ENCODE measurements around the gene AADACL3. TPM values are rescaled to one million over a fixed set of nuclear protein-coding genes. Genes with fewer than 3 reads are reported as not detected.

The AADACL3 gene
- polyA plus RNA-seq, 3 donors, result 0.04 TPM; not detected in 2

Other genes starting within 250 kb of the AADACL3 start
- 100 to 1,000 TPM in 1 of 3 donors, 10 to 100 TPM in 2; 92.1 to 173 (median 96.7) TPM for gene DHRS3, start 97.9 kb upstream of the AADACL3 start, polyA plus RNA-seq
- 1 to 10 TPM in 1 of 3 donors, not detected in 2; 1.2 TPM for gene AADACL4, start 72.0 kb upstream of the AADACL3 start, polyA plus RNA-seq
- under 1 TPM in 2 of 3 donors, not detected in 1; 0.03 to 0.11 TPM for gene CFAP107, start 30.1 kb downstream of the AADACL3 start, polyA plus RNA-seq
- not detected for gene PRAMEF12, start 57.6 kb downstream of the AADACL3 start, polyA plus RNA-seq
- not detected for gene PRAMEF1, start 75.3 kb downstream of the AADACL3 start, polyA plus RNA-seq
- gene PRAMEF11, start 115.3 kb downstream of the AADACL3 start, polyA plus RNA-seq, result not detected
- gene HNRNPCL1, start 132.6 kb downstream of the AADACL3 start, polyA plus RNA-seq, result not detected
- not detected for gene PRAMEF2, start 141.0 kb downstream of the AADACL3 start, polyA plus RNA-seq
- gene PRAMEF4, start 170.1 kb downstream of the AADACL3 start, polyA plus RNA-seq, result not detected
- not detected for gene PRAMEF10, start 182.2 kb downstream of the AADACL3 start, polyA plus RNA-seq
- gene PRAMEF7, start 200.5 kb downstream of the AADACL3 start, polyA plus RNA-seq, result not detected
- gene PRAMEF6, start 231.5 kb downstream of the AADACL3 start, polyA plus RNA-seq, result not detected

All from adipose tissue (tissue), 3 donors.